DND-41 (cell line): ENCODE results near the gene SNAI3.

Experiments used
- EZH2 ChIP-seq: IDR thresholded peaks from 3 replicates; pipeline ENCODE4 v1.6.1; 2012; ENCODE audit warnings: borderline replicate concordance, low read depth, mild to moderate bottlenecking, moderate library complexity, low read length, inconsistent platforms; ENCODE audit not compliant: severe bottlenecking
- TF ChIP-seq, protein P1 (sequence below): IDR thresholded peaks from 2 replicates; pipeline ENCODE4 v1.5.1; 2012; ENCODE audit warnings: borderline replicate concordance, low read length, moderate library complexity, mild to moderate bottlenecking; ENCODE audit not compliant: poor library complexity, severe bottlenecking; ENCODE audit errors: extremely low read depth

DNA sequence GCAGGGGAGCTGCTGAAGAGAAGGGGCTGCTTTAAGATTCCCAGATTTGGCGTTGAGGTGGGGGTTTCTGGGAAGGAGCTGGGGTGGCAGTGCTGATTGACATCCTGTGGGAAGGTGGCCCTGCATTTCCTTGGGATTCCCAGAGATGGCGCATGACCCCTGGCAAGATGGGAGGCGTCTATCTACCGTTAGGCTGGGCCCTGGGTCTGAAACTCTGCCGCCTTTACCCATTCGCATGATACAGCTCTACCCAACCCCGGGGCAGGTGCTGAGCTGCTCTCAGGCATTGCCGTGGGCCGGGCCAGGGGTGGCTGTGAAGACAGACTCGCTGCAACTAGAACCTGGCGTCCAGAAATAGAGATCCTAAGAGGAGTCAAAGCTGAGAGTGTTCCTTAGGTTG lies 13.5 kb downstream of the SNAI3 start:
- TF ChIP-seq, protein P1, sequence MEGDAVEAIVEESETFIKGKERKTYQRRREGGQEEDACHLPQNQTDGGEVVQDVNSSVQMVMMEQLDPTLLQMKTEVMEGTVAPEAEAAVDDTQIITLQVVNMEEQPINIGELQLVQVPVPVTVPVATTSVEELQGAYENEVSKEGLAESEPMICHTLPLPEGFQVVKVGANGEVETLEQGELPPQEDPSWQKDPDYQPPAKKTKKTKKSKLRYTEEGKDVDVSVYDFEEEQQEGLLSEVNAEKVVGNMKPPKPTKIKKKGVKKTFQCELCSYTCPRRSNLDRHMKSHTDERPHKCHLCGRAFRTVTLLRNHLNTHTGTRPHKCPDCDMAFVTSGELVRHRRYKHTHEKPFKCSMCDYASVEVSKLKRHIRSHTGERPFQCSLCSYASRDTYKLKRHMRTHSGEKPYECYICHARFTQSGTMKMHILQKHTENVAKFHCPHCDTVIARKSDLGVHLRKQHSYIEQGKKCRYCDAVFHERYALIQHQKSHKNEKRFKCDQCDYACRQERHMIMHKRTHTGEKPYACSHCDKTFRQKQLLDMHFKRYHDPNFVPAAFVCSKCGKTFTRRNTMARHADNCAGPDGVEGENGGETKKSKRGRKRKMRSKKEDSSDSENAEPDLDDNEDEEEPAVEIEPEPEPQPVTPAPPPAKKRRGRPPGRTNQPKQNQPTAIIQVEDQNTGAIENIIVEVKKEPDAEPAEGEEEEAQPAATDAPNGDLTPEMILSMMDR: no peak
- no peak for TF ChIP-seq EZH2
